Endothelial cell of umbilical vein (primary cell): ENCODE data around the gene CCDC93. TPM values are rescaled to one million over a fixed set of nuclear protein-coding genes. Genes with fewer than 3 reads are reported as not detected.

Experiments
- BruUV-seq: library from RNA; stranded (reverse); fragments of 400-500 nt; replicated peaks from 2 replicates; lab custom pipeline; 2021; lab: Mats Ljungman, UMichigan
- CTCF ChIA-PET: fragments of 300-600, 350-600 bp; sonication (Branson Sonifier 250); formaldehyde crosslinking; loops from one replicate; lab custom pipeline; 2021; ENCODE audit warnings: antibody characterized with exemption, inconsistent platforms; lab: Charles Lee
- POLR2A ChIA-PET: fragments of 300-600, 350-600 bp; sonication (Branson Sonifier 250); formaldehyde crosslinking; loops from one replicate; lab custom pipeline; 2021; ENCODE audit warnings: antibody characterized with exemption, inconsistent platforms; lab: Charles Lee
- DNase-seq: peaks from one replicate; pipeline ENCODE4 v3.0.0-alpha.2; 2011; ENCODE audit warnings: low read depth, low spot score
- FAIRE-seq: peaks from 2 replicates; lab custom pipeline; 2011; peaks lifted over from hg19 to GRCh38; lab: Jason Lieb, UNC
- H2AFZ ChIP-seq: 2 replicates; pipeline ENCODE4 v1.6.0; 2012; ENCODE audit warnings: low read depth, low read length, control low read depth, inconsistent platforms
- H3K27ac ChIP-seq: 2 replicates; pipeline ENCODE4 v1.5.1; 2011; ENCODE audit warnings: low read depth, mild to moderate bottlenecking, control low read depth, low read length, moderate library complexity; ENCODE audit not compliant: insufficient read depth
- H3K27me3 ChIP-seq, 2 experiments: 2 replicates each; pipeline versions ENCODE4 v1.6.0 to v1.6.1; 2011; ENCODE audit warnings: low read length in 2 of 2, mixed read lengths in 1 of 2; ENCODE audit not compliant: control insufficient read depth in 2 of 2, insufficient read depth in 2 of 2
- H3K36me3 ChIP-seq, 2 experiments: 2 replicates in 1 of 2; 3 replicates in 1 of 2; pipeline ENCODE4 v1.5.1; 2011; ENCODE audit warnings: low read length in 2 of 2, mild to moderate bottlenecking in 1 of 2, moderate library complexity in 1 of 2; ENCODE audit not compliant: control insufficient read depth in 2 of 2, insufficient read depth in 2 of 2; ENCODE audit errors: extremely low read depth in 1 of 2
- H3K4me1 ChIP-seq: 3 replicates; pipeline ENCODE4 v1.5.1; 2011; ENCODE audit warnings: mild to moderate bottlenecking, low read length; ENCODE audit not compliant: control insufficient read depth, insufficient read depth; ENCODE audit errors: extremely low read depth
- H3K4me2 ChIP-seq: 2 replicates; pipeline ENCODE4 v1.6.1; 2011; ENCODE audit warnings: low read length, control low read depth, mixed read lengths; ENCODE audit not compliant: insufficient read depth
- H3K4me3 ChIP-seq, 3 experiments: fragments of 200-600 bp in 1 of 3; sonication (generic), shearing (Covaris generic) in 1 of 3; replicated peaks in 1 of 3; 2 replicates each; pipeline ENCODE4 v1.5.1; 2011 to 2016; ENCODE audit warnings: control low read depth in 3 of 3, low read length in 3 of 3, mild to moderate bottlenecking in 2 of 3, inconsistent platforms in 1 of 3, low read depth in 1 of 3, moderate library complexity in 1 of 3; ENCODE audit not compliant: insufficient read depth in 1 of 3
- H3K79me2 ChIP-seq: 2 replicates; pipeline ENCODE4 v1.6.0; 2012; ENCODE audit warnings: low read length, inconsistent platforms; ENCODE audit not compliant: control insufficient read depth, insufficient read depth
- H3K9ac ChIP-seq: replicated peaks from 2 replicates; pipeline ENCODE3; 2011; ENCODE audit warnings: low read length, control low read depth; ENCODE audit not compliant: insufficient read depth; ENCODE audit errors: extremely low read depth
- H3K9me1 ChIP-seq: replicated peaks from 3 replicates; pipeline ENCODE4 v1.6.0; 2011; ENCODE audit warnings: mild to moderate bottlenecking, low read length; ENCODE audit not compliant: control insufficient read depth, insufficient read depth; ENCODE audit errors: extremely low read depth
- H3K9me3 ChIP-seq: replicated peaks from 2 replicates; pipeline ENCODE4 v1.5.1; 2012; ENCODE audit warnings: low read length, inconsistent platforms; ENCODE audit not compliant: control insufficient read depth, insufficient read depth
- H4K20me1 ChIP-seq: replicated peaks from 2 replicates; pipeline ENCODE3; 2011; ENCODE audit warnings: mild to moderate bottlenecking, low read length; ENCODE audit not compliant: control insufficient read depth, insufficient read depth; ENCODE audit errors: extremely low read depth
- CTCF ChIP-seq, 2 donors: IDR thresholded peaks; 1 replicate in 1 of 2; 2 replicates in 1 of 2; pipeline ENCODE4 v1.5.1; 2011; ENCODE audit warnings: low read length in 2 of 2, mild to moderate bottlenecking in 2 of 2, moderate library complexity in 2 of 2, control low read depth in 1 of 2, inconsistent platforms in 1 of 2, low read depth in 1 of 2; ENCODE audit not compliant: insufficient read depth in 1 of 2; ENCODE audit errors: extremely low read depth in 1 of 2
- EZH2 ChIP-seq: IDR thresholded peaks from 2 replicates; pipeline ENCODE4 v1.6.1; 2012; ENCODE audit warnings: borderline replicate concordance, low read depth, mild to moderate bottlenecking, moderate library complexity, low read length, inconsistent platforms; ENCODE audit not compliant: severe bottlenecking
- FOS ChIP-seq: IDR thresholded peaks from 2 replicates; pipeline ENCODE4 v1.6.1; 2011; ENCODE audit warnings: mild to moderate bottlenecking, low read length, moderate library complexity, borderline replicate concordance; ENCODE audit not compliant: insufficient read depth
- GATA2 ChIP-seq: IDR thresholded peaks from 2 replicates; pipeline ENCODE4 v1.7.0; 2011; ENCODE audit warnings: low read depth, mild to moderate bottlenecking, moderate library complexity, mixed read lengths, low read length; ENCODE audit not compliant: insufficient read length, insufficient read depth
- MAX ChIP-seq: IDR thresholded peaks from 2 replicates; pipeline ENCODE4 v1.6.1; 2011; ENCODE audit not compliant: insufficient read depth, insufficient read length
- MYC ChIP-seq: IDR thresholded peaks from one replicate; pipeline ENCODE4 v1.6.1; 2011; ENCODE audit warnings: mild to moderate bottlenecking, low read depth, low read length
- POLR2A ChIP-seq: IDR thresholded peaks from 2 replicates; pipeline ENCODE4 v1.6.1; 2012; ENCODE audit warnings: low read depth, mild to moderate bottlenecking, control low read depth, low read length
- dilution Hi-C: fragments of 300-500 bp; cut with MboI; formaldehyde crosslinking; loops from one replicate; pipeline ENCODE4 v1.15.0; 2019; ENCODE audit warnings: low sequenced_read_pairs; ENCODE audit not compliant: extremely low pct_ligation_motif_present
- intact Hi-C: fragments of 100-400 bp; cut with micrococcal nuclease; formaldehyde crosslinking; loops from one replicate; pipeline ENCODE4 v1.10.0; 2022
- polyA plus RNA-seq, 4 experiments: library from polyadenylated mRNA; depleted of rRNA in 3 of 4; stranded (reverse) in 3 of 4; unstranded in 1 of 4; fragments of >200 nt; gene quantifications; 2 replicates each; pipeline versions ENCODE4 v1.2.1 to v1.2.3, GENCODE V29; 2011 to 2012; ENCODE audit warnings: missing spikeins in 1 of 4
- total RNA-seq: library from RNA; stranded (reverse); gene quantifications from 2 replicates; pipeline ENCODE4 v1.2.3, GENCODE V29; 2021

The CCDC93 gene
- total and polyA plus RNA-seq, 2 donors (not counting 3 experiments of a cell fraction or from before 2014, with no cell fraction given), result 13.8 to 35.1 TPM

GRCh38 chr2:117936871-117937428, 76.9 kb downstream of the CCDC93 start:
- Histone ChIP-seq H3K9ac (no peak overlapping the region), H3K79me2 (no peaks in the 10 kb centered on the region), H3K9me3 (no peaks in the 10 kb centered on the region), H3K9me1 (no peaks in the 10 kb centered on the region), H3K27ac (no peak overlapping the region), H3K4me3 (no peak overlapping the region), H3K4me1 (peaks cover 4% of the 10 kb centered on the region), H2AFZ (no peak overlapping the region), H3K36me3 (peaks cover 23 to 34% of the 10 kb centered on the region in 2 experiments), H3K27me3 (no peaks in the 10 kb centered on the region), H4K20me1 (no peaks in the 10 kb centered on the region), H3K4me2 (no peak overlapping the region)
- dilution Hi-C loops, result no loop called here
- ChIA-PET POLR2A (no interaction called here), CTCF (interaction anchor here (1.3 kb wide), 1 partner anchor 66 kb away, joined by 11 read pairs; no protein-coding TSS in a partner anchor)
- no peak for DNase-seq
- intact Hi-C loops, result loop anchor here (5.0 kb wide), 2 partner anchors 65 to 100 kb away; no protein-coding TSS in a partner anchor
- no peak for TF ChIP-seq GATA2
- TF ChIP-seq FOS, result no peak
- TF ChIP-seq MYC, result no peak
- no peak for TF ChIP-seq MAX
- no peak for TF ChIP-seq EZH2
- no peak for TF ChIP-seq CTCF (IDR thresholded peaks at IDR 0.05; ENCODE audit: extremely low read depth in 1 of 2, insufficient read depth in 1 of 2, low read depth in 1 of 2, low read length in 2 of 2)
- TF ChIP-seq POLR2A, result no peak
- BruUV-seq, result no TSS peak
- FAIRE-seq, result no peak
